IMR-90 (cell line): ENCODE data around the gene GABRB2.

Experiments used
- CEBPB ChIP-seq: IDR thresholded peaks from 2 replicates; pipeline ENCODE4 v1.6.1; 2012; ENCODE audit warnings: low read depth, low read length, improper control_type of control experiment
- POLR2A ChIP-seq: IDR thresholded peaks from 2 replicates; pipeline ENCODE4 v1.6.1; 2012; ENCODE audit warnings: mild to moderate bottlenecking, low read depth, low read length
- RFX5 ChIP-seq: IDR thresholded peaks from 2 replicates; pipeline ENCODE4 v1.8.0; 2012; ENCODE audit warnings: low read depth, mild to moderate bottlenecking, low read length, moderate library complexity
- SMC3 ChIP-seq: fragments of 150-350 bp; IDR thresholded peaks from 2 replicates; pipeline ENCODE4 v1.6.1; 2016; ENCODE audit warnings: low read depth, mild to moderate bottlenecking, antibody characterized with exemption, low read length, moderate library complexity
- TF ChIP-seq, protein P1 (sequence below): conservative IDR thresholded peaks from 2 replicates; pipeline ENCODE4 v1.5.1; 2012; ENCODE audit warnings: mild to moderate bottlenecking, low read depth, low read length, improper control_type of control experiment
- TF ChIP-seq, protein P2 (sequence below): fragments of 150-350 bp; IDR thresholded peaks from 2 replicates; pipeline ENCODE4 v1.6.1; 2016; ENCODE audit warnings: low read depth, mild to moderate bottlenecking, low read length, moderate library complexity, borderline replicate concordance

- TF ChIP-seq, protein P1, sequence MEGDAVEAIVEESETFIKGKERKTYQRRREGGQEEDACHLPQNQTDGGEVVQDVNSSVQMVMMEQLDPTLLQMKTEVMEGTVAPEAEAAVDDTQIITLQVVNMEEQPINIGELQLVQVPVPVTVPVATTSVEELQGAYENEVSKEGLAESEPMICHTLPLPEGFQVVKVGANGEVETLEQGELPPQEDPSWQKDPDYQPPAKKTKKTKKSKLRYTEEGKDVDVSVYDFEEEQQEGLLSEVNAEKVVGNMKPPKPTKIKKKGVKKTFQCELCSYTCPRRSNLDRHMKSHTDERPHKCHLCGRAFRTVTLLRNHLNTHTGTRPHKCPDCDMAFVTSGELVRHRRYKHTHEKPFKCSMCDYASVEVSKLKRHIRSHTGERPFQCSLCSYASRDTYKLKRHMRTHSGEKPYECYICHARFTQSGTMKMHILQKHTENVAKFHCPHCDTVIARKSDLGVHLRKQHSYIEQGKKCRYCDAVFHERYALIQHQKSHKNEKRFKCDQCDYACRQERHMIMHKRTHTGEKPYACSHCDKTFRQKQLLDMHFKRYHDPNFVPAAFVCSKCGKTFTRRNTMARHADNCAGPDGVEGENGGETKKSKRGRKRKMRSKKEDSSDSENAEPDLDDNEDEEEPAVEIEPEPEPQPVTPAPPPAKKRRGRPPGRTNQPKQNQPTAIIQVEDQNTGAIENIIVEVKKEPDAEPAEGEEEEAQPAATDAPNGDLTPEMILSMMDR: no peak
- TF ChIP-seq POLR2A: no peak
- TF ChIP-seq RFX5: no peak
- TF ChIP-seq, protein P2, sequence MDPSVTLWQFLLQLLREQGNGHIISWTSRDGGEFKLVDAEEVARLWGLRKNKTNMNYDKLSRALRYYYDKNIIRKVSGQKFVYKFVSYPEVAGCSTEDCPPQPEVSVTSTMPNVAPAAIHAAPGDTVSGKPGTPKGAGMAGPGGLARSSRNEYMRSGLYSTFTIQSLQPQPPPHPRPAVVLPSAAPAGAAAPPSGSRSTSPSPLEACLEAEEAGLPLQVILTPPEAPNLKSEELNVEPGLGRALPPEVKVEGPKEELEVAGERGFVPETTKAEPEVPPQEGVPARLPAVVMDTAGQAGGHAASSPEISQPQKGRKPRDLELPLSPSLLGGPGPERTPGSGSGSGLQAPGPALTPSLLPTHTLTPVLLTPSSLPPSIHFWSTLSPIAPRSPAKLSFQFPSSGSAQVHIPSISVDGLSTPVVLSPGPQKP: no peak
- TF ChIP-seq SMC3: no peak
- no peak for TF ChIP-seq CEBPB
These were observed 125.5 kb downstream of the GABRB2 start for GRCh38 chr5:161421067-161421466.
